OCI-LY1 (cell line): ENCODE results near the gene IFITM2.

ENCODE experiments used
- CTCF ChIP-seq: fragments of 200-600 bp; sonication (generic), shearing (Covaris generic); IDR thresholded peaks from 2 replicates; pipeline ENCODE4 v1.5.1; 2017; ENCODE audit warnings: mild to moderate bottlenecking, antibody characterized with exemption, low read length, moderate library complexity, mixed read lengths
- EZH2 ChIP-seq: fragments of 200-600 bp; sonication (generic), shearing (Covaris generic); IDR thresholded peaks from 2 replicates; pipeline ENCODE4 v1.8.0; 2017; ENCODE audit warnings: borderline replicate concordance, mixed run types, mild to moderate bottlenecking, antibody characterized with exemption, low read length, moderate library complexity, mixed read lengths

- TF ChIP-seq CTCF: no peak
- no peak for TF ChIP-seq EZH2
Measured at GRCh38 chr11:350723-351255, 43.2 kb downstream of the IFITM2 start.
